RKO (cell line): ENCODE measurements around the gene MYBPC3.
"Not testable (repeated sequence)": the region's sequence is repeated elsewhere in the genome, so short reads cannot be mapped to it uniquely, and the experiment has no call there.

Experiments
- DNase-seq: peaks from one replicate; pipeline ENCODE4 v3.0.0-alpha.2; 2016; ENCODE audit warnings: low spot score

MYBPC3 gene

GRCh38 chr11:47338396-47339241 is 13.9 kb downstream of the MYBPC3 start:
- DNase-seq = no peak

GRCh38 chr11:47337229-47337924 is 15.1 kb downstream of the MYBPC3 start:
- DNase-seq = no peak

- DNase-seq = no peak
These were observed 15.9 kb downstream of the MYBPC3 start for GRCh38 chr11:47336595-47336994.

- DNase-seq = no peak
These were observed 16.8 kb downstream of the MYBPC3 start for GRCh38 chr11:47335733-47336132.

GRCh38 chr11:47334699-47335411 is 17.6 kb downstream of the MYBPC3 start:
- DNase-seq = not testable (repeated sequence)

GRCh38 chr11:47333886-47334443 is 18.5 kb downstream of the MYBPC3 start:
- no peak for DNase-seq

- no peak for DNase-seq
These were observed 19.0 kb downstream of the MYBPC3 start for GRCh38 chr11:47333526-47333845.

GRCh38 chr11:47332791-47333525 is 19.5 kb downstream of the MYBPC3 start:
- DNase-seq = no peak

- DNase-seq = no peak
These were observed 20.2 kb downstream of the MYBPC3 start for GRCh38 chr11:47332303-47332711.

GRCh38 chr11:47331454-47332302 is 20.8 kb downstream of the MYBPC3 start:
- DNase-seq = no peak

- no peak for DNase-seq
These were observed 22.2 kb downstream of the MYBPC3 start for GRCh38 chr11:47329987-47330931.

- DNase-seq = no peak
These were observed 23.0 kb downstream of the MYBPC3 start for GRCh38 chr11:47329431-47329986.

- DNase-seq = no peak
These were observed 23.8 kb downstream of the MYBPC3 start for GRCh38 chr11:47328449-47329390.

GRCh38 chr11:47327949-47328348 is 24.6 kb downstream of the MYBPC3 start:
- DNase-seq = no peak

- DNase-seq = no peak
These were observed 25.5 kb downstream of the MYBPC3 start for GRCh38 chr11:47327025-47327424.

- no peak for DNase-seq
These were observed 26.3 kb downstream of the MYBPC3 start for GRCh38 chr11:47326198-47326597.

GRCh38 chr11:47325271-47326041 is 27.0 kb downstream of the MYBPC3 start:
- DNase-seq = no peak
